Left lung (tissue), 10 donors: ENCODE results near the gene DDX51. TPM values are rescaled to one million over a fixed set of nuclear protein-coding genes. Genes with fewer than 3 reads are reported as not detected.
A peak's percentile ranks its signal among the peaks of the same experiment; 100 is the strongest.
"Not testable (repeated sequence)": the region's sequence is repeated elsewhere in the genome, so short reads cannot be mapped to it uniquely, and the experiment has no call there.

Experiments
- ATAC-seq: fragments of 200-7000 bp; cut with Tn5 transposase; one replicate; pipeline ENCODE4 v1.9.1; 2020; ENCODE audit warnings: moderate library complexity
- DNase-seq, 4 donors: peaks; one replicate each; pipeline ENCODE4 v3.0.0-alpha.2; 2013 to 2020
- H3K27ac ChIP-seq, 2 donors: fragments of 200-600 bp; sonication (generic) in 1 of 2; one replicate each; pipeline versions ENCODE4 v1.5.0 to v1.8.0; 2020 to 2021
- H3K27me3 ChIP-seq, 2 donors: fragments of 200-600 bp; sonication (generic) in 1 of 2; one replicate each; pipeline versions ENCODE4 v1.5.0 to v1.8.0; 2020 to 2021
- H3K36me3 ChIP-seq, 2 donors: fragments of 200-600 bp; sonication (generic) in 1 of 2; one replicate each; pipeline versions ENCODE4 v1.5.0 to v1.8.0; 2020 to 2021
- H3K4me1 ChIP-seq, 2 donors: fragments of 200-600 bp; one replicate each; pipeline ENCODE4 v1.8.0; 2021
- H3K4me3 ChIP-seq, 2 donors: fragments of 200-600 bp; sonication (generic) in 1 of 2; one replicate each; pipeline versions ENCODE4 v1.5.0 to v1.8.0; 2020 to 2021; ENCODE audit warnings: mild to moderate bottlenecking in 1 of 2
- H3K9me3 ChIP-seq, 2 donors: fragments of 200-600 bp; sonication (generic) in 1 of 2; one replicate each; pipeline versions ENCODE4 v1.5.0 to v1.8.0; 2020 to 2021
- intact Hi-C, 2 donors: fragments of 100-400 bp; cut with DNase I; formaldehyde crosslinking; loops; one replicate each; pipeline versions ENCODE4 v1.11.2 to v1.14.2; 2022
- polyA plus RNA-seq, 6 donors: library from polyadenylated mRNA; unstranded; fragments of 120-200 nt; gene quantifications; one replicate each; pipeline ENCODE4 v1.2.1, GENCODE V29; 2013; ENCODE audit not compliant: insufficient read length in 6 of 6
- total RNA-seq, 2 donors: library from RNA; stranded (reverse); fragmentation: NEBNext Ultra II Directional; extraction: Animal tissue kit (Norgen Biotek cat#: 25700); gene quantifications; one replicate each; pipeline ENCODE4 v1.2.1, GENCODE V29; 2021
- TF ChIP-seq, protein P1 (sequence below), 2 donors: fragments of 200-600 bp; sonication (generic) in 1 of 2; IDR thresholded peaks; one replicate each; pipeline versions ENCODE4 v1.5.0 to v1.8.0; 2021; ENCODE audit warnings: antibody characterized with exemption in 2 of 2
- donor health status: DM: no; HTN: yes; CAD: no.
- donor health status: DM: no; HTN: no; CAD: no.

The DDX51 gene
- total and polyA plus RNA-seq, 8 donors = 11.7 to 27.6 (median 18.6) TPM

DNA sequence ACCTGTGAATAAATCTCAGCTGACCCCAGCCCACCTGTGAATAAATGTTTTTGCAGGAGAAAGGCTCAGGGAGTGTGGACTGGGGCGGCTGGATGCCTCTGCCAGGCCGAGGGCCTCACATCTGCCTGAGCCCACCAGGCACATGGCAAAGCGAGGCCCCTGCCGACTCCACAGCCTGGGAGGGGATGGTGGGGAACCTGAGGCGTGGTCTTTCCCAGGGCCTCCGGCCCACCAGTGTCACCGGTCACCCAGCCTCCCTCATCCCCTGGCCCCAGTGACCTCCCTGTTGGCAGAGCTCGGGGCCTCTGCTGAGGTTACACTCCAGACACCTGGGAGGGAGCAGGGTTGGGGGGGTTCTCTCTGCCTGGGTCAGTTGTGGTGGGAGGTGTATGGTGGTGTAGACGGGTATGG lies 8.3 kb upstream of the DDX51 start:
- TF ChIP-seq, protein P1, sequence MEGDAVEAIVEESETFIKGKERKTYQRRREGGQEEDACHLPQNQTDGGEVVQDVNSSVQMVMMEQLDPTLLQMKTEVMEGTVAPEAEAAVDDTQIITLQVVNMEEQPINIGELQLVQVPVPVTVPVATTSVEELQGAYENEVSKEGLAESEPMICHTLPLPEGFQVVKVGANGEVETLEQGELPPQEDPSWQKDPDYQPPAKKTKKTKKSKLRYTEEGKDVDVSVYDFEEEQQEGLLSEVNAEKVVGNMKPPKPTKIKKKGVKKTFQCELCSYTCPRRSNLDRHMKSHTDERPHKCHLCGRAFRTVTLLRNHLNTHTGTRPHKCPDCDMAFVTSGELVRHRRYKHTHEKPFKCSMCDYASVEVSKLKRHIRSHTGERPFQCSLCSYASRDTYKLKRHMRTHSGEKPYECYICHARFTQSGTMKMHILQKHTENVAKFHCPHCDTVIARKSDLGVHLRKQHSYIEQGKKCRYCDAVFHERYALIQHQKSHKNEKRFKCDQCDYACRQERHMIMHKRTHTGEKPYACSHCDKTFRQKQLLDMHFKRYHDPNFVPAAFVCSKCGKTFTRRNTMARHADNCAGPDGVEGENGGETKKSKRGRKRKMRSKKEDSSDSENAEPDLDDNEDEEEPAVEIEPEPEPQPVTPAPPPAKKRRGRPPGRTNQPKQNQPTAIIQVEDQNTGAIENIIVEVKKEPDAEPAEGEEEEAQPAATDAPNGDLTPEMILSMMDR (IDR thresholded peaks at IDR 0.05) = no peak
- no peaks in the 10 kb centered on the region for H3K27me3 ChIP-seq
- H3K4me1 ChIP-seq = peaks cover 0 to 9% of the 10 kb centered on the region in 2 donors
- DNase-seq = peak in 1 of 4 donors; percentile 73
- no peak overlapping the region for H3K4me3 ChIP-seq
- no peak overlapping the region for H3K27ac ChIP-seq
- intact Hi-C loops = no loop called here
- no peak for ATAC-seq
- H3K36me3 ChIP-seq = peaks cover 0 to 33% of the 10 kb centered on the region in 2 donors
- H3K9me3 ChIP-seq = no peaks in the 10 kb centered on the region

- Histone ChIP-seq H3K27me3 (no peaks in the 10 kb centered on the region), H3K4me1 (peaks cover 0 to 9% of the 10 kb centered on the region in 2 donors), H3K4me3 (no peak overlapping the region), H3K36me3 (peaks cover 0 to 39% of the 10 kb centered on the region in 2 donors), H3K9me3 (no peaks in the 10 kb centered on the region), H3K27ac (no peak overlapping the region)
- DNase-seq = no peak
- TF ChIP-seq, protein P1 (IDR thresholded peaks at IDR 0.05) = no peak
- intact Hi-C loops = no loop called here
- no peak for ATAC-seq
Measured at GRCh38 chr12:132151766-132152410, 7.8 kb upstream of the DDX51 start.

DNA sequence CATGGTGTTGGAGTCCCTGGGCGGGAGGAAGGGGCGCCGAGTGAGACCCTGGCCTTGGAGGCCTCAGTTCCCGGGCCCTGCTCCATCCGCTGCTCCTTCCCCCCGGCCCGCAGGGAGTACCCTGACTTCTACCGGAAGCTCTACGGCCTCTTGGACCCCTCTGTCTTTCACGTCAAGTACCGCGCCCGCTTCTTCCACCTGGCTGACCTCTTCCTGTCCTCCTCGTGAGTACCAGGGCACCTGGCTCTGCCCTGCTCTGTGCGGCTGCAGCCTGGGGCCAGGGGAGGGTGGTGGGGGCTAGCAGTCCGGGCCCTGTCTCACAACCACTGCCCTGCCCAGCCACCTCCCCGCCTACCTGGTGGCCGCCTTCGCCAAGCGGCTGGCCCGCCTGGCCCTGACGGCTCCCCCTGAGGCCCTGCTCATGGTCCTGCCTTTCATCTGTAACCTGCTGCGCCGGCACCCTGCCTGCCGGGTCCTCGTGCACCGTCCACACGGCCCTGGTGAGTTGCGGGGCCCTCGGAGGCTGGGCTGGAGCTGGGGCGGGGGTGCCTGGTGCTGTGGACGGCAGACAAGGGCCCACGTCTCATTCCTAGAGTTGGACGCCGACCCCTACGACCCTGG lies 7.1 kb upstream of the DDX51 start:
- H3K36me3 ChIP-seq = peaks cover 0 to 39% of the 10 kb centered on the region in 2 donors
- DNase-seq (peak in 2 of 4 donors; percentile 30 to 75), ATAC-seq (no peak)
- H3K4me3 ChIP-seq = no peak overlapping the region
- peaks cover 0 to 12% of the 10 kb centered on the region in 2 donors for H3K4me1 ChIP-seq
- intact Hi-C loops = no loop called here
- no peaks in the 10 kb centered on the region for H3K27me3 ChIP-seq
- H3K27ac ChIP-seq = no peak overlapping the region
- H3K9me3 ChIP-seq = no peaks in the 10 kb centered on the region
- TF ChIP-seq, protein P1 (IDR thresholded peaks at IDR 0.05) = no peak

DNA sequence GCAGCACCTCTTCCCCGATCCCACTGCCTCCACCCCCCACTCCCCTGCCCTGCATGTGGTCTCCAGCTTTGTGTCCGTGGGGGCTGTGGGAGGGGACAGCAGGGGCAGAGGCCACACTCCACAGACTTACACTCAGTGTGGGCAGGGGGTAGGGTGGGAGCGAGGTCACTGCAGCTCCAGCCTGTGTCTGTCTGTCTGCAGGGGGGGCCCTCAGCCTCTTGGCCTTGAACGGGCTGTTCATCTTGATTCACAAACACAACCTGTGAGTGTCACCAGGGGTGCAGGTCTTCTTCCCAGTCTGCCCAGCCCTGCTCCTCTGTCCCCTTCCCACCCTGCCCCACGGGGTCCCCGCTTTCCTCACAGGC lies 6.6 kb upstream of the DDX51 start:
- DNase-seq (no peak), ATAC-seq (no peak)
- no peak overlapping the region for H3K27ac ChIP-seq
- H3K9me3 ChIP-seq = no peaks in the 10 kb centered on the region
- H3K27me3 ChIP-seq = no peaks in the 10 kb centered on the region
- intact Hi-C loops = no loop called here
- no peak overlapping the region for H3K4me3 ChIP-seq
- H3K4me1 ChIP-seq = peaks cover 0 to 16% of the 10 kb centered on the region in 2 donors
- peaks cover 0 to 39% of the 10 kb centered on the region in 2 donors for H3K36me3 ChIP-seq
- TF ChIP-seq, protein P1 (IDR thresholded peaks at IDR 0.05) = no peak

GRCh38 chr12:132149526-132149925 lies 5.4 kb upstream of the DDX51 start:
- Histone ChIP-seq H3K4me1 (peaks cover 7 to 27% of the 10 kb centered on the region in 2 donors), H3K36me3 (peaks cover 0 to 39% of the 10 kb centered on the region in 2 donors)
- H3K27me3 ChIP-seq, H3K9me3 ChIP-seq, H3K27ac ChIP-seq, intact Hi-C loops, ATAC-seq, H3K4me3 ChIP-seq, DNase-seq: not testable (repeated sequence)
